Panc1 (cell line): Measurements from ENCODE around the gene PRAMEF2.
"Not testable (repeated sequence)": the region's sequence is repeated elsewhere in the genome, so short reads cannot be mapped to it uniquely, and the experiment has no call there.

ENCODE experiments used
- CTCF ChIP-seq: fragments of 450-650 bp; IDR thresholded peaks from 2 replicates; pipeline ENCODE4 v1.5.1; 2017; ENCODE audit warnings: mild to moderate bottlenecking
- POLR2AphosphoS5 ChIP-seq: IDR thresholded peaks from 2 replicates; pipeline ENCODE4 v1.6.1; 2012; ENCODE audit warnings: mild to moderate bottlenecking, low read depth, low read length, moderate library complexity

- not testable (repeated sequence) for TF ChIP-seq CTCF, POLR2AphosphoS5
Measured at GRCh38 chr1:12833251-12833650, 23.6 kb upstream of the PRAMEF2 start.
